MM.1S (cell line): Measurements from ENCODE around the gene CD40.

Experiments used
- EZH2 ChIP-seq: fragments of 300-600 bp; sonication (generic); optimal IDR thresholded peaks from 2 replicates; pipeline ENCODE3; 2017; ENCODE audit warnings: low read depth, mild to moderate bottlenecking, antibody characterized with exemption, low read length, mixed read lengths
- EZH2phosphoT487 ChIP-seq: fragments of 300-600 bp; sonication (generic); IDR thresholded peaks from 2 replicates; pipeline ENCODE4 v1.6.1; 2018; ENCODE audit warnings: antibody characterized with exemption, low read length
- TF ChIP-seq, protein P1 (sequence below): fragments of 300-600 bp; sonication (generic); IDR thresholded peaks from 2 replicates; pipeline ENCODE4 v1.5.1; 2016; ENCODE audit warnings: antibody characterized with exemption, low read length, mixed read lengths

DNA sequence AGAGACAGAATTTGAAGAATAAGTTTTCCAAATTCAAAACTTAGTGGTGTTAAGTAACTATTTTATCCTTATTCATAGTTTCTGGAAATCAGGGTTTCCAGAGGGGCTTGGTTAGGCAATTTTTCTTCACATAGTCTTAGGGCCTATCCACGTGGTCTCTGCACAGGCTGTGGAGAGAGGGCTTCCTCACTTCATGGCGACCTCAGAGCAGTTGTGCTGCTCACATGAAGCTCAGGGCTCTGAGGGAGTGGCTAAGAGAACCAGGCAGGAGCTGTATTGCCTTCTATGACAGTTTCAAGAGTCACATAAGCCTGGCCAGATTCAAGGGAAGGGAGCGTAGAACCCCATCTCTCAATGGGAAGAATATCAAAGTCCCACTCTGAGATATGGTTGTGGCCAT is 13.9 kb upstream of the CD40 start:
- TF ChIP-seq EZH2phosphoT487 (no peak), EZH2 (no peak)
- TF ChIP-seq, protein P1, sequence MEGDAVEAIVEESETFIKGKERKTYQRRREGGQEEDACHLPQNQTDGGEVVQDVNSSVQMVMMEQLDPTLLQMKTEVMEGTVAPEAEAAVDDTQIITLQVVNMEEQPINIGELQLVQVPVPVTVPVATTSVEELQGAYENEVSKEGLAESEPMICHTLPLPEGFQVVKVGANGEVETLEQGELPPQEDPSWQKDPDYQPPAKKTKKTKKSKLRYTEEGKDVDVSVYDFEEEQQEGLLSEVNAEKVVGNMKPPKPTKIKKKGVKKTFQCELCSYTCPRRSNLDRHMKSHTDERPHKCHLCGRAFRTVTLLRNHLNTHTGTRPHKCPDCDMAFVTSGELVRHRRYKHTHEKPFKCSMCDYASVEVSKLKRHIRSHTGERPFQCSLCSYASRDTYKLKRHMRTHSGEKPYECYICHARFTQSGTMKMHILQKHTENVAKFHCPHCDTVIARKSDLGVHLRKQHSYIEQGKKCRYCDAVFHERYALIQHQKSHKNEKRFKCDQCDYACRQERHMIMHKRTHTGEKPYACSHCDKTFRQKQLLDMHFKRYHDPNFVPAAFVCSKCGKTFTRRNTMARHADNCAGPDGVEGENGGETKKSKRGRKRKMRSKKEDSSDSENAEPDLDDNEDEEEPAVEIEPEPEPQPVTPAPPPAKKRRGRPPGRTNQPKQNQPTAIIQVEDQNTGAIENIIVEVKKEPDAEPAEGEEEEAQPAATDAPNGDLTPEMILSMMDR, result no peak
